H1 (cell line): Measurements from ENCODE around the gene PRRX2. TPM values are rescaled to one million over a fixed set of nuclear protein-coding genes. Genes with fewer than 3 reads are reported as not detected.

ENCODE experiments used
- CTCF ChIA-PET: fragments of 300-600 bp; sonication (Branson Sonifier 250); formaldehyde crosslinking; loops from one replicate; lab custom pipeline; 2021; ENCODE audit not compliant: partially characterized antibody; lab: Charles Lee
- POLR2A ChIA-PET: fragments of 300-600 bp; sonication (Branson Sonifier 250); formaldehyde crosslinking; loops from one replicate; lab custom pipeline; 2021; ENCODE audit warnings: inconsistent platforms; ENCODE audit not compliant: partially characterized antibody; lab: Charles Lee
- DNase-seq, 2 experiments: peaks; one replicate each; pipeline versions ENCODE4 v3.0.0 to v3.0.0-alpha.2; 2010 to 2022; ENCODE audit warnings: low spot score in 2 of 2, low read depth in 1 of 2, mixed read lengths in 1 of 2
- FAIRE-seq: peaks from 2 replicates; lab custom pipeline; 2011; peaks lifted over from hg19 to GRCh38; lab: Jason Lieb, UNC
- H2AFZ ChIP-seq: 2 replicates; pipeline ENCODE4 v1.8.1; 2012; ENCODE audit warnings: low read length, inconsistent platforms
- H2AK5ac ChIP-seq: 2 replicates; pipeline ENCODE4 v1.6.1; 2013; ENCODE audit warnings: low read depth, low read length
- H2BK120ac ChIP-seq: replicated peaks from 2 replicates; pipeline ENCODE3; 2013; ENCODE audit warnings: low read depth, low read length, inconsistent platforms
- H2BK12ac ChIP-seq: 2 replicates; pipeline ENCODE4 v1.6.1; 2013; ENCODE audit warnings: low read depth, low read length
- H2BK15ac ChIP-seq: 2 replicates; pipeline ENCODE4 v1.6.1; 2013; ENCODE audit warnings: low read length
- H2BK20ac ChIP-seq: 2 replicates; pipeline ENCODE4 v1.6.1; 2013; ENCODE audit warnings: low read length
- H2BK5ac ChIP-seq: 2 replicates; pipeline ENCODE4 v1.6.1; 2013; ENCODE audit warnings: low read depth, low read length
- H3K14ac ChIP-seq: 2 replicates; pipeline ENCODE4 v1.6.1; 2013; ENCODE audit warnings: inconsistent platforms; ENCODE audit not compliant: insufficient read length
- H3K18ac ChIP-seq: 2 replicates; pipeline ENCODE4 v1.6.1; 2013; ENCODE audit warnings: low read length; ENCODE audit errors: extremely low read depth
- H3K23ac ChIP-seq: 2 replicates; pipeline ENCODE4 v1.6.1; 2013; ENCODE audit warnings: inconsistent platforms; ENCODE audit not compliant: insufficient read length
- H3K23me2 ChIP-seq: 2 replicates; pipeline ENCODE4 v1.6.1; 2013; ENCODE audit warnings: low read depth, low read length
- H3K27ac ChIP-seq: 2 replicates; pipeline ENCODE4 v1.6.1; 2011; ENCODE audit warnings: low read depth, low read length, inconsistent platforms
- H3K27me3 ChIP-seq, 4 experiments: replicated peaks in 1 of 4; 1 replicate in 1 of 4; 2 replicates in 3 of 4; pipeline versions ENCODE4 v1.6.1 to v1.8.1; 2011 to 2013; ENCODE audit warnings: low read length in 3 of 4, mild to moderate bottlenecking in 3 of 4, inconsistent platforms in 2 of 4, mixed read lengths in 2 of 4, moderate library complexity in 1 of 4; ENCODE audit not compliant: control insufficient read depth in 3 of 4, insufficient read depth in 3 of 4; ENCODE audit errors: extremely low read depth in 1 of 4
- H3K36me3 ChIP-seq, 4 experiments: 2 replicates each; pipeline versions ENCODE4 v1.6.1 to v1.8.1; 2011 to 2013; ENCODE audit warnings: mild to moderate bottlenecking in 4 of 4, low read length in 3 of 4, moderate library complexity in 2 of 4, control low read depth in 1 of 4, inconsistent platforms in 1 of 4; ENCODE audit not compliant: insufficient read depth in 4 of 4, control insufficient read depth in 2 of 4
- H3K4ac ChIP-seq: replicated peaks from 2 replicates; pipeline ENCODE3; 2013; ENCODE audit warnings: low read length, low read depth, mixed read lengths, inconsistent platforms; ENCODE audit not compliant: insufficient read length
- H3K4me1 ChIP-seq, 4 experiments: replicated peaks in 1 of 4; 1 replicate in 1 of 4; 2 replicates in 3 of 4; pipeline versions ENCODE4 v1.6.1 to v1.8.1; 2011 to 2013; ENCODE audit warnings: low read length in 3 of 4, inconsistent platforms in 2 of 4, mixed read lengths in 1 of 4; ENCODE audit not compliant: insufficient read depth in 4 of 4, control insufficient read depth in 3 of 4
- H3K4me2 ChIP-seq, 2 experiments: 2 replicates each; pipeline versions ENCODE4 v1.6.1 to v1.8.1; 2011 to 2013; ENCODE audit warnings: low read depth in 2 of 2, low read length in 2 of 2, control low read depth in 1 of 2, inconsistent platforms in 1 of 2, mild to moderate bottlenecking in 1 of 2; ENCODE audit not compliant: insufficient read depth in 1 of 2
- H3K4me3 ChIP-seq, 4 experiments: fragments of 200-600, 300-600 bp in 1 of 4; sonication (generic), shearing (Covaris generic), sonication (Bioruptor Twin) in 1 of 4; 2 replicates each; pipeline versions ENCODE4 v1.5.1 to v1.8.1; 2011 to 2016; ENCODE audit warnings: low read length in 4 of 4, low read depth in 3 of 4, control low read depth in 2 of 4, inconsistent platforms in 2 of 4, mild to moderate bottlenecking in 2 of 4, mixed read lengths in 1 of 4, moderate library complexity in 1 of 4; ENCODE audit not compliant: insufficient read depth in 2 of 4; ENCODE audit errors: extremely low read depth in 1 of 4
- H3K56ac ChIP-seq: replicated peaks from 2 replicates; pipeline ENCODE3; 2013; ENCODE audit warnings: low read depth, mild to moderate bottlenecking, mixed read lengths, low read length, inconsistent platforms; ENCODE audit not compliant: insufficient read length
- H3K79me1 ChIP-seq: 2 replicates; pipeline ENCODE4 v1.6.1; 2013; ENCODE audit warnings: low read depth, low read length, control low read depth
- H3K79me2 ChIP-seq, 2 experiments: 2 replicates each; pipeline versions ENCODE4 v1.6.1 to v1.8.1; 2012 to 2013; ENCODE audit warnings: low read length in 2 of 2, mild to moderate bottlenecking in 2 of 2, inconsistent platforms in 1 of 2; ENCODE audit not compliant: insufficient read depth in 2 of 2, control insufficient read depth in 1 of 2
- H3K9ac ChIP-seq, 4 experiments: replicated peaks in 1 of 4; 1 replicate in 1 of 4; 2 replicates in 3 of 4; pipeline versions ENCODE4 v1.6.1 to v1.8.1; 2011 to 2013; ENCODE audit warnings: low read depth in 3 of 4, low read length in 3 of 4, control low read depth in 2 of 4, mild to moderate bottlenecking in 2 of 4, moderate library complexity in 2 of 4, inconsistent platforms in 1 of 4; ENCODE audit errors: extremely low read depth in 1 of 4
- H3K9me3 ChIP-seq, 2 experiments: 2 replicates each; pipeline versions ENCODE4 v1.6.1 to v1.8.1; 2012 to 2013; ENCODE audit warnings: mild to moderate bottlenecking in 2 of 2, moderate library complexity in 2 of 2, control low read depth in 1 of 2, inconsistent platforms in 1 of 2, low read depth in 1 of 2, low read length in 1 of 2, mixed read lengths in 1 of 2; ENCODE audit not compliant: insufficient read depth in 2 of 2
- H4K20me1 ChIP-seq, 2 experiments: replicated peaks in 1 of 2; 2 replicates each; pipeline versions ENCODE3 to v1.8.1; 2011 to 2013; ENCODE audit warnings: inconsistent platforms in 2 of 2, low read length in 2 of 2, mild to moderate bottlenecking in 1 of 2; ENCODE audit not compliant: insufficient read depth in 2 of 2, control insufficient read depth in 1 of 2
- H4K5ac ChIP-seq: 2 replicates; pipeline ENCODE4 v1.6.1; 2013; ENCODE audit warnings: low read length, low read depth, mixed read lengths, inconsistent platforms; ENCODE audit not compliant: insufficient read length
- H4K8ac ChIP-seq: 2 replicates; pipeline ENCODE4 v1.8.0; 2013; ENCODE audit warnings: mild to moderate bottlenecking, moderate library complexity, low read length, inconsistent platforms; ENCODE audit not compliant: insufficient read depth; ENCODE audit errors: extremely low read depth
- H4K91ac ChIP-seq: replicated peaks from 2 replicates; pipeline ENCODE3; 2013; ENCODE audit warnings: low read length, mixed read lengths, inconsistent platforms; ENCODE audit not compliant: insufficient read length
- ATF2 ChIP-seq: IDR thresholded peaks from 2 replicates; pipeline ENCODE4 v1.6.1; 2012; ENCODE audit warnings: low read length, inconsistent platforms
- CREB1 ChIP-seq: IDR thresholded peaks from 2 replicates; pipeline ENCODE4 v1.6.1; 2012; ENCODE audit warnings: inconsistent platforms
- E2F6 ChIP-seq: IDR thresholded peaks from 2 replicates; pipeline ENCODE4 v1.6.1; 2012; ENCODE audit warnings: inconsistent platforms
- EGR1 ChIP-seq: IDR thresholded peaks from 2 replicates; pipeline ENCODE4 v1.6.1; 2011; ENCODE audit warnings: low read depth, low read length, borderline replicate concordance
- FOSL1 ChIP-seq: IDR thresholded peaks from 2 replicates; pipeline ENCODE4 v1.6.1; 2011; ENCODE audit warnings: mild to moderate bottlenecking, low read depth, low read length, moderate library complexity; ENCODE audit not compliant: insufficient read depth
- HDAC6 ChIP-seq: IDR thresholded peaks from one replicate; pipeline ENCODE4 v1.7.1; 2012; ENCODE audit warnings: low read depth, mild to moderate bottlenecking, inconsistent platforms, low read length, moderate library complexity
- KDM5A ChIP-seq: fragments of 200-600 bp; IDR thresholded peaks from 2 replicates; pipeline ENCODE4 v1.7.1; 2012; ENCODE audit warnings: mild to moderate bottlenecking, low read length, inconsistent platforms, mixed read lengths
- RNF2 ChIP-seq: fragments of 200-900, 300-1000 bp; sonication (generic); IDR thresholded peaks from 2 replicates; pipeline ENCODE4 v1.7.1; 2016; ENCODE audit warnings: borderline replicate concordance, low read depth, mild to moderate bottlenecking, antibody characterized with exemption, low read length; ENCODE audit not compliant: poor library complexity, severe bottlenecking; ENCODE audit errors: missing control alignments
- SUZ12 ChIP-seq: fragments of 200-600 bp; sonication (generic); IDR thresholded peaks from 2 replicates; pipeline ENCODE4 v1.6.1; 2012; ENCODE audit warnings: mild to moderate bottlenecking, inconsistent platforms, low read length, moderate library complexity, mixed read lengths
- TAF1 ChIP-seq: IDR thresholded peaks from 2 replicates; pipeline ENCODE4 v1.6.1; 2011; ENCODE audit warnings: mild to moderate bottlenecking, low read depth, low read length
- WGBS, 2 experiments: shearing (Covaris generic) in 1 of 2; methylation state at CpG; one replicate each; pipeline versions ENCODE4 v1.1.6 to v1.1.7; 2013 to 2015; ENCODE audit warnings: low lambda C conversion rate in 2 of 2, mixed read lengths in 2 of 2, inconsistent platforms in 1 of 2, low coverage in 1 of 2, missing lambda C conversion rate in 1 of 2; ENCODE audit not compliant: insufficient replicate concordance in 2 of 2, insufficient coverage in 1 of 2, insufficient read length in 1 of 2; ENCODE audit errors: extremely low coverage in 1 of 2, missing lambda C conversion rate in 1 of 2; 5-methylcytosine and 5-hydroxymethylcytosine counted together
- polyA plus RNA-seq, 7 experiments: library from polyadenylated mRNA; depleted of rRNA in 3 of 7; stranded (reverse) in 5 of 7; unstranded in 2 of 7; fragments of >200 nt in 5 of 7; fragments of 200-250 nt in 2 of 7; gene quantifications; 1 replicate in 5 of 7; 2 replicates in 1 of 7; 4 replicates in 1 of 7; pipeline versions ENCODE4 v1.2.1 to v1.2.3, GENCODE V29; 2011 to 2013; ENCODE audit warnings: missing spikeins in 2 of 7, mixed read lengths in 2 of 7
- total RNA-seq: library from RNA; stranded (reverse); fragmentation: NEBNext Ultra II Directional; extraction: Animal tissue kit (Norgen Biotek cat#: 25700); gene quantifications from 2 replicates; pipeline ENCODE4 v1.2.1, GENCODE V29; 2021

The PRRX2 gene
- total and polyA plus RNA-seq, 2 of the 8 experiments (the other 6 are each of a cell fraction or from before 2014, with no cell fraction given): 5.8 to 9.2 TPM

- WGBS, 2 experiments: 93% methylated on average over 15 of the region's 15 CpGs; no CpG with 5 or more reads in 1 of the 2 experiments
- Histone ChIP-seq H4K5ac (no peak overlapping the region), H4K20me1 (no peaks in the 10 kb centered on the region)
- TF ChIP-seq FOSL1 (no peak), TAF1 (no peak), HDAC6 (no peak), EGR1 (no peak), E2F6 (no peak), RNF2 (no peak), KDM5A (no peak), ATF2 (no peak), CREB1 (no peak), SUZ12 (no peak)
Observed at GRCh38 chr9:129685220-129685932, 19.9 kb downstream of the PRRX2 start.

More at GRCh38 chr9:129685220-129685932, 19.9 kb downstream of the PRRX2 start:
- 0 out of 2 replicates have a peak overlapping the region, but pooled peaks have one; percentile 31 for H2BK15ac ChIP-seq
- no peak overlapping the region for H3K18ac ChIP-seq
- H3K79me1 ChIP-seq: no peaks in the 10 kb centered on the region
- H3K23me2 ChIP-seq: no peaks in the 10 kb centered on the region
- no peak overlapping the region for H2BK120ac ChIP-seq
- H2AFZ ChIP-seq: no peak overlapping the region
- H4K91ac ChIP-seq: no peak overlapping the region
- H2AK5ac ChIP-seq: peak overlapping the region; percentile 65; the same call in 1 of the 2 replicates
- H3K79me2 ChIP-seq: no peaks in the 10 kb centered on the region
- ChIA-PET POLR2A (interaction anchor here (0.8 to 1.2 kb wide), 2 partner anchors 12 to 20 kb away, joined by 3 read pairs; partner anchors contain the start of gene PRRX2), CTCF (interaction anchor here (0.5 to 2.7 kb wide), 5 partner anchors 11 to 122 kb away, joined by 3 to 17 read pairs (median 3); no protein-coding TSS in a partner anchor)
- no peak overlapping the region for H3K4me2 ChIP-seq
- H3K4ac ChIP-seq: no peak overlapping the region
- 0 out of 2 replicates have a peak overlapping the region, but pooled peaks have one; percentile 66 for H4K8ac ChIP-seq
- no peaks in the 10 kb centered on the region; a peak in 1 of 7 replicates for H3K4me1 ChIP-seq
- no peak overlapping the region for H3K4me3 ChIP-seq
- H3K36me3 ChIP-seq: no peaks in the 10 kb centered on the region
- no peaks in the 10 kb centered on the region for H3K9me3 ChIP-seq
- no peak overlapping the region for H3K14ac ChIP-seq
- no peak overlapping the region for H3K27ac ChIP-seq
- H3K27me3 ChIP-seq: no peaks in the 10 kb centered on the region
- no peak overlapping the region for H2BK5ac ChIP-seq
- no peak overlapping the region for H2BK20ac ChIP-seq
- H3K56ac ChIP-seq: no peak overlapping the region
- no peak overlapping the region for H3K9ac ChIP-seq
- H3K23ac ChIP-seq: no peak overlapping the region
- FAIRE-seq (no peak), DNase-seq (no peak)
- H2BK12ac ChIP-seq: no peak overlapping the region; the same call in 1 of the 2 replicates
